Neutrophil (primary cell): Measurements from ENCODE around the gene ARAF.

Experiments
- H3K27ac ChIP-seq: fragments of 200-600 bp; sonication (generic); 2 replicates; pipeline ENCODE4 v1.5.1; 2016; ENCODE audit warnings: mild to moderate bottlenecking, moderate library complexity
- H3K27me3 ChIP-seq: fragments of 200-600 bp; sonication (generic); 2 replicates; pipeline ENCODE4 v1.6.0; 2016; ENCODE audit warnings: mild to moderate bottlenecking
- H3K36me3 ChIP-seq: fragments of 200-600 bp; sonication (generic); 2 replicates; pipeline ENCODE4 v1.5.1; 2017
- H3K4me1 ChIP-seq, 2 experiments: fragments of 200-600 bp in 1 of 2; sonication (generic) in 1 of 2; 1 replicate in 1 of 2; 2 replicates in 1 of 2; pipeline versions ENCODE4 v1.5.1 to v1.6.1; 2013 to 2016; ENCODE audit warnings: low read depth in 1 of 2, low read length in 1 of 2, mild to moderate bottlenecking in 1 of 2, moderate library complexity in 1 of 2; ENCODE audit not compliant: control insufficient read depth in 1 of 2, insufficient read depth in 1 of 2
- H3K4me3 ChIP-seq, 2 experiments: fragments of 200-600 bp in 1 of 2; sonication (generic) in 1 of 2; 1 replicate in 1 of 2; 2 replicates in 1 of 2; pipeline ENCODE4 v1.5.1; 2013 to 2016; ENCODE audit warnings: low read depth in 1 of 2, low read length in 1 of 2, mild to moderate bottlenecking in 1 of 2, moderate library complexity in 1 of 2
- H3K9me3 ChIP-seq: fragments of 200-600 bp; sonication (generic); 2 replicates; pipeline ENCODE4 v1.5.1; 2016
- TF ChIP-seq, protein P1 (sequence below): fragments of 200-600 bp; sonication (generic); IDR thresholded peaks from 2 replicates; pipeline ENCODE4 v1.5.1; 2016; ENCODE audit warnings: antibody characterized with exemption

Gene ARAF

DNA sequence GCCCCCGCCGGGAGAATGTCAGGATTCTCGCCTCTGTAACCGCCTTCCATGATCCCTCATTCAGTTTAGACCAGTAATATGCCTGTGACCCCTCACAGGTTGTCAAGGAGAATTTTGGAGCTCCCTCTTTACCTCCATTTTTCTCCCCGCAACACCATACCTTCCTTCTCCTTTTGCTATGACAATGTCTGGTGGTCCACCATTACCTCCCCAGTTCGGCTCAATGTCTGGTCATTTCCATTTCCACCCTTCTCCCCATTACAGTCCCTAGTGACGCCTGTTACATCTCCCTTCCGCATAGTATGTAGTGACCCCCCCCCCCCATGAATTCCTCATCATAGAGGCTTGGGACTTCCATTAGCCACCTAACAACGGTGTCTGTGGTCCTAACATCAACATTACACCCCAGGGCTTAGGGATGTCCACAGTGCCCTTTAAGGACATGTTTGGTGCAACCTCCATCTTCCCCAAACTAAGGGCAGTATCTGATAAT, 700 bp downstream of the ARAF start:
- Histone ChIP-seq H3K4me1 (peaks cover 14 to 16% of the 10 kb centered on the region in 2 experiments), H3K27me3 (no peaks in the 10 kb centered on the region), H3K27ac (peak overlapping the region; percentile 98), H3K4me3 (peak overlapping the region; percentile 71 to 81), H3K36me3 (peaks cover 35% of the 10 kb centered on the region), H3K9me3 (no peaks in the 10 kb centered on the region)
- TF ChIP-seq, protein P1, sequence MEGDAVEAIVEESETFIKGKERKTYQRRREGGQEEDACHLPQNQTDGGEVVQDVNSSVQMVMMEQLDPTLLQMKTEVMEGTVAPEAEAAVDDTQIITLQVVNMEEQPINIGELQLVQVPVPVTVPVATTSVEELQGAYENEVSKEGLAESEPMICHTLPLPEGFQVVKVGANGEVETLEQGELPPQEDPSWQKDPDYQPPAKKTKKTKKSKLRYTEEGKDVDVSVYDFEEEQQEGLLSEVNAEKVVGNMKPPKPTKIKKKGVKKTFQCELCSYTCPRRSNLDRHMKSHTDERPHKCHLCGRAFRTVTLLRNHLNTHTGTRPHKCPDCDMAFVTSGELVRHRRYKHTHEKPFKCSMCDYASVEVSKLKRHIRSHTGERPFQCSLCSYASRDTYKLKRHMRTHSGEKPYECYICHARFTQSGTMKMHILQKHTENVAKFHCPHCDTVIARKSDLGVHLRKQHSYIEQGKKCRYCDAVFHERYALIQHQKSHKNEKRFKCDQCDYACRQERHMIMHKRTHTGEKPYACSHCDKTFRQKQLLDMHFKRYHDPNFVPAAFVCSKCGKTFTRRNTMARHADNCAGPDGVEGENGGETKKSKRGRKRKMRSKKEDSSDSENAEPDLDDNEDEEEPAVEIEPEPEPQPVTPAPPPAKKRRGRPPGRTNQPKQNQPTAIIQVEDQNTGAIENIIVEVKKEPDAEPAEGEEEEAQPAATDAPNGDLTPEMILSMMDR, result no peak

GRCh38 chrX:47562615-47563243, 1.7 kb downstream of the ARAF start:
- H3K36me3 ChIP-seq, result peaks cover 45% of the 10 kb centered on the region
- TF ChIP-seq, protein P1, result peak; percentile 52
- H3K4me1 ChIP-seq, result peaks cover 11 to 14% of the 10 kb centered on the region in 2 experiments
- H3K27me3 ChIP-seq, result no peaks in the 10 kb centered on the region
- H3K9me3 ChIP-seq, result no peaks in the 10 kb centered on the region
- H3K4me3 ChIP-seq, result peak overlapping the region in 1 of 2 experiments; percentile 8
- H3K27ac ChIP-seq, result peak overlapping the region; percentile 42

- H3K36me3 ChIP-seq, result peaks cover 56% of the 10 kb centered on the region
- TF ChIP-seq, protein P1, result no peak
- H3K27ac ChIP-seq, result no peak overlapping the region
- no peak overlapping the region for H3K4me3 ChIP-seq
- no peaks in the 10 kb centered on the region for H3K27me3 ChIP-seq
- H3K9me3 ChIP-seq, result no peaks in the 10 kb centered on the region
- peaks cover 11 to 14% of the 10 kb centered on the region in 2 experiments for H3K4me1 ChIP-seq
Observed at GRCh38 chrX:47563801-47564315, 2.9 kb downstream of the ARAF start.

- peaks cover 11 to 14% of the 10 kb centered on the region in 2 experiments for H3K4me1 ChIP-seq
- TF ChIP-seq, protein P1, result no peak
- peaks cover 63% of the 10 kb centered on the region for H3K36me3 ChIP-seq
- no peak overlapping the region for H3K4me3 ChIP-seq
- H3K9me3 ChIP-seq, result no peaks in the 10 kb centered on the region
- peak overlapping the region; percentile 5 for H3K27ac ChIP-seq
- no peaks in the 10 kb centered on the region for H3K27me3 ChIP-seq
Observed at GRCh38 chrX:47564438-47565085, 3.6 kb downstream of the ARAF start.

DNA sequence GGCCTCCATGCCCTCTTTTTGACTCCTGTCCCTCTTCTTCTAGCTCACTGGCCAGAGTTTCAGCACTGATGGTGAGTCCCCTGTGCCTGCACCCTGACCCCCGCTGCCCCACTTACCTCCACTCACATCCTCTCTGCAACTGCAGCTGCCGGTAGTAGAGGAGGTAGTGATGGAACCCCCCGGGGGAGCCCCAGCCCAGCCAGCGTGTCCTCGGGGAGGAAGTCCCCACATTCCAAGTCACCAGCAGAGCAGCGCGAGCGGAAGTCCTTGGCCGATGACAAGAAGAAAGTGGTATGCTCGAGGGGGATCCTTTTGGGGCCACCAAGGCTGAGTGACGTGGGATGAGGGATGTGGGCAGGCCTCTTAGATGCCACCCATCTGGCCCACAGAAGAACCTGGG, 5.8 kb downstream of the ARAF start:
- peaks cover 3 to 10% of the 10 kb centered on the region in 2 experiments for H3K4me1 ChIP-seq
- peaks cover 86% of the 10 kb centered on the region for H3K36me3 ChIP-seq
- TF ChIP-seq, protein P1, result no peak

More for the DNA sequence above, 5.8 kb downstream of the ARAF start:
- no peak overlapping the region for H3K27ac ChIP-seq
- no peaks in the 10 kb centered on the region for H3K9me3 ChIP-seq
- H3K27me3 ChIP-seq, result no peaks in the 10 kb centered on the region
- H3K4me3 ChIP-seq, result no peak overlapping the region
